Mesothelial cell of epicardium (in vitro differentiated cells): Measurements from ENCODE around the gene THEMIS. TPM values are rescaled to one million over a fixed set of nuclear protein-coding genes. Genes with fewer than 3 reads are reported as not detected.

Source experiments
- DNase-seq, 2 experiments: peaks; one replicate each; pipeline ENCODE4 v3.0.0; 2021; ENCODE audit warnings: low spot score in 2 of 2; ENCODE audit not compliant: unreplicated experiment in 2 of 2
- H3K27ac Mint-ChIP-seq: 2 replicates; pipeline ENCODE4 v1.8.0; 2021; ENCODE audit warnings: mixed read lengths
- H3K27me3 Mint-ChIP-seq: 2 replicates; pipeline ENCODE4 v1.8.0; 2021; ENCODE audit warnings: low read depth, mixed read lengths
- H3K36me3 Mint-ChIP-seq: 2 replicates; pipeline ENCODE4 v1.8.0; 2021; ENCODE audit warnings: mixed read lengths
- H3K4me1 Mint-ChIP-seq: 2 replicates; pipeline ENCODE4 v1.8.0; 2021; ENCODE audit warnings: mixed read lengths
- H3K4me3 Mint-ChIP-seq: 2 replicates; pipeline ENCODE4 v1.8.0; 2021; ENCODE audit warnings: mild to moderate bottlenecking, moderate library complexity, mixed read lengths
- H3K9me3 Mint-ChIP-seq: 2 replicates; pipeline ENCODE4 v1.8.0; 2021; ENCODE audit warnings: mixed read lengths
- CTCF ChIP-seq: fragments of 200-600 bp; sonication (generic); IDR thresholded peaks from one replicate; pipeline ENCODE4 v1.5.0; 2021; ENCODE audit warnings: antibody characterized with exemption; ENCODE audit not compliant: unreplicated experiment
- total RNA-seq: library from RNA; stranded (reverse); gene quantifications from 3 replicates; pipeline ENCODE4 v1.2.1, GENCODE V29; 2021

The THEMIS gene
- total RNA-seq, 1 donor from 2014 or later: not detected

GRCh38 chr6:127807806-127808517, 92.9 kb downstream of the THEMIS start:
- H3K4me3 Mint-ChIP-seq: no peak overlapping the region
- no peaks in the 10 kb centered on the region for H3K9me3 Mint-ChIP-seq
- no peak for TF ChIP-seq CTCF
- DNase-seq: no peak
- H3K27ac Mint-ChIP-seq: no peak overlapping the region
- no peaks in the 10 kb centered on the region for H3K36me3 Mint-ChIP-seq
- peaks cover 22% of the 10 kb centered on the region for H3K27me3 Mint-ChIP-seq
- H3K4me1 Mint-ChIP-seq: no peaks in the 10 kb centered on the region

- H3K36me3 Mint-ChIP-seq: no peaks in the 10 kb centered on the region
- no peak overlapping the region for H3K4me3 Mint-ChIP-seq
- H3K9me3 Mint-ChIP-seq: peaks cover 4% of the 10 kb centered on the region
- TF ChIP-seq CTCF: no peak
- no peaks in the 10 kb centered on the region for H3K4me1 Mint-ChIP-seq
- no peak for DNase-seq
- H3K27ac Mint-ChIP-seq: no peak overlapping the region
- H3K27me3 Mint-ChIP-seq: peaks cover 20% of the 10 kb centered on the region
These were observed 104.1 kb downstream of the THEMIS start for GRCh38 chr6:127796713-127797112.

DNA sequence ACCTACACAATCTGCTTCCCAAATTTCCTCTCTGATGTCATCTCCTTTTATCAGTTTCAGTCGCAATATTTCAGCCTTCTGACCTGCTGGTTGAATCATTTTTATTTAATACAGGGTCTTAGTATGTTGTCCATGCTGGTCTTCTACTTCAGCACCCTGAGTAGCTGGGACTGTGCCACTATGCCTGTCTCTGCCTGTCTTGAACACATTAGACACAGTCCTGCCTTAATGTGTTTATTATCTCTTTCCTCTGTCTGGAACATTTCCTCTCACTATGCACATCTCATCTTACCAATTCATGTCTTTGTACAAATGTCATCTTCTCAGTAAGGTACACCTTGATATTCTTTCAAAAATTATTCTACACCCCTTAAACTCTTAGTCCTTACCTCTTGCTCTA, 106.5 kb downstream of the THEMIS start:
- no peak for TF ChIP-seq CTCF
- Mint-ChIP-seq H3K4me3 (no peak overlapping the region), H3K36me3 (no peaks in the 10 kb centered on the region), H3K4me1 (no peaks in the 10 kb centered on the region), H3K27me3 (peaks cover 23% of the 10 kb centered on the region), H3K27ac (no peak overlapping the region), H3K9me3 (no peaks in the 10 kb centered on the region)
- DNase-seq: no peak

- Mint-ChIP-seq H3K9me3 (no peaks in the 10 kb centered on the region), H3K27ac (no peak overlapping the region), H3K4me3 (no peak overlapping the region), H3K4me1 (no peaks in the 10 kb centered on the region), H3K27me3 (peaks cover 31% of the 10 kb centered on the region), H3K36me3 (no peaks in the 10 kb centered on the region)
- no peak for DNase-seq
- no peak for TF ChIP-seq CTCF
These were observed 107.5 kb downstream of the THEMIS start for GRCh38 chr6:127793396-127793795.

- no peaks in the 10 kb centered on the region for H3K4me1 Mint-ChIP-seq
- peaks cover 31% of the 10 kb centered on the region for H3K27me3 Mint-ChIP-seq
- DNase-seq: no peak
- H3K4me3 Mint-ChIP-seq: no peak overlapping the region
- H3K9me3 Mint-ChIP-seq: no peaks in the 10 kb centered on the region
- no peaks in the 10 kb centered on the region for H3K36me3 Mint-ChIP-seq
- no peak for TF ChIP-seq CTCF
- no peak overlapping the region for H3K27ac Mint-ChIP-seq
These were observed 108.2 kb downstream of the THEMIS start for GRCh38 chr6:127792616-127793015.
